ENCODE results near the gene CDX1.

Gene CDX1

DNA sequence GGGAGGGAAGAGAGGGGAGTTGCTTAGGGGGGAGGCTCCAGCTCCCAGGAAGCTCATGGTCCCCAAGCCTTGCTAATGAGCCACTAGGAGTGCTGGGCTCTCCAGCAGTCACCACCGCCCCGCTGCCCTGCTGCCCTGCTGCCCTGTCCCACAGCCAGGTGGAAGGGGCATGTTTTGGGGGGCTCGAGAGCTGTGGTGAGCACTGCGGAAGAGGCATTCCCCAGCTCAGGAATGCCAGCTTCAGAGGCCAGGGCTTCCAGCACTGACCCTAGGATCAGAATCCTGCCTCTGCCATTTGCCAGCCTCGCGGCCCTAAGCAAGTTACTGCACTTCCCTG lies 40.2 kb downstream of the CDX1 start:
- DNase-seq (ENCODE audit: low read depth in 2 of 2): no peak

DNA sequence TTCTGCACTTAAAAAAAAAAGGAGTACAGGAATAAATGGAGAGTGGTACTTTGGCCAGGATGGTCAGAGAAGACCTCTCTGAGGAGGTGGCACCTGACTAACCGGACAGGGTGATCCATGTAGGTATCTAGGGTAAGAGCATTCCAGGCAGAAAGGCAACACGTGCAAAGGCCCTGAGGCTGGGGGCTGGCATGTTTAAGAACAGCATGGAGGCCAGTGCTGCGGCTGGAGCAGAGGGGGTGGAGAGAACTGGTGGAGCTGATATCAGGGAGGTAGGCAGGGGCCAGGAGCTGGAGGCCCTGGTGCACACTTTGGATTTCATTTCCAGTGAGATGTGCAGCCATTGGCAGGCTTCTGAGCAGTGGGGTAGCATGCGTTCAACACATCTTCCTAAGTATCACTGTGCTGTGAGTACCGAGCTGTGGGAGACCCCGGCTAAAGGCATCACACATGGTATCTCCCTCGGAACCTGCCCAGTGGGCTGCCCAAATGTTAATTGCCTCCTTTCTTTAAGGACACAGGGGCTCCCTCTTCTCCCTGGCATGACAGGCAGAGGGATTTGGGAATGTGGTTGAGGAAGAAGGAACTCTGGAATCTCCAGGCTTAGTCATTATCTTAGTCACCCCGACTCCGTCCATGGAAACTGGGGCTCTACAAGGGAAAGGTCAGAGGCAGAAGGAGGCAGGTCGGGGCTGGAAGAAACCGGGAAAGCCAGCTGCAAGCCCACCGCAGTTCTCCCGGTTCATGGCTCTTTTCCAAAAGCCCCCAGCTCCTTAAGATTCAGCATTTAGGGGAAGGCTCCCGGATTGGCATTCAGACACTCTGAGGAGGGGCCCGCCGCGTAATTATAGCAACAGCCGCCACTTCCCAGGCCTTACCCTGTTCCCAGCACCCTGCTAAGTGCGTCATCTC lies 41.9 kb downstream of the CDX1 start:
- DNase-seq (ENCODE audit: low read depth in 2 of 2): no peak

GRCh38 chr5:150209099-150209635 lies 42.6 kb downstream of the CDX1 start:
- DNase-seq (ENCODE audit: low read depth in 2 of 2): no peak

- DNase-seq (ENCODE audit: low read depth in 2 of 2): no peak
These were observed 44.1 kb downstream of the CDX1 start for GRCh38 chr5:150210644-150211043.

GRCh38 chr5:150211156-150212030 lies 44.8 kb downstream of the CDX1 start:
- no peak for DNase-seq (ENCODE audit: low read depth in 2 of 2)

DNA sequence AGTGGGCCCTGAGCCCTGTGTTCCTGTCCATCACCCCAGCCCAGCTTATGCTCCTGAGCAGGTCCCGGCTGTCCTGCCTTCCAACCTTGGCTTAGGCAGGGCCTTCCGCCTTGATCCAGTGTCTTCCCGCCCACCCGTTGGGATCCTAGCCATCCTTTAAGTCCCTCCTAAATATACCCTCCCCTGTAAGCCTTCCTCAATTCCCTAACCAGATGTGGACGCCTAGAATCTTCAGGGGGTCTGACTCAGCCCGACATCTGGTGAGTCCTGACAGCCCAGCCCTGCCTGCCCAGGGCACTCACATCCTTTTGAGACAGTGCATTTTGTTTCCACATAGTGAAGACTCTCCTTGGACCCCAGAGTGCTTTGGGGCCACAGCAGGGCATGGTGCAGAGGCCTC lies 47.0 kb downstream of the CDX1 start:
- no peak for DNase-seq (ENCODE audit: low read depth in 2 of 2)

DNA sequence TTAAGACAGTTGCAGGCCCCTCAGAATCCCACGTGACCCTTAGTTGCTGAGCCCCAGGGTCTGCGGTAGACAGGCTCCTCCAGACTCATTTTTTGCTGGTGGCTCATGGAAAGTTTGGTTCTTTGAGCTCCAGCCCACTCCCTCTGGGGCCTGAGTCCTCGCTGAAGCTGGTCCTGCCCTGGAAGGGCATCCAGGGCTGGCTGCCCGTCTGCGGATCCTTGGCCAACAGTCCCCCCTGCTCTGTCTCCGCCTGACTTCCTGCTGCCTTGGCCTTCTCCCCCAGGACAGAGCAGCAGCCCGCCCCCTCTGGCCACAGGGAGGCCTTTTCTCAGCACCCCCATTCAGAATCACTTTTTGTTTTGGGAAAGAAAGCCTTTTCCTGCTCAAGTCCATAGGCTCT lies 47.7 kb downstream of the CDX1 start:
- DNase-seq (ENCODE audit: low read depth in 2 of 2): no peak

DNA sequence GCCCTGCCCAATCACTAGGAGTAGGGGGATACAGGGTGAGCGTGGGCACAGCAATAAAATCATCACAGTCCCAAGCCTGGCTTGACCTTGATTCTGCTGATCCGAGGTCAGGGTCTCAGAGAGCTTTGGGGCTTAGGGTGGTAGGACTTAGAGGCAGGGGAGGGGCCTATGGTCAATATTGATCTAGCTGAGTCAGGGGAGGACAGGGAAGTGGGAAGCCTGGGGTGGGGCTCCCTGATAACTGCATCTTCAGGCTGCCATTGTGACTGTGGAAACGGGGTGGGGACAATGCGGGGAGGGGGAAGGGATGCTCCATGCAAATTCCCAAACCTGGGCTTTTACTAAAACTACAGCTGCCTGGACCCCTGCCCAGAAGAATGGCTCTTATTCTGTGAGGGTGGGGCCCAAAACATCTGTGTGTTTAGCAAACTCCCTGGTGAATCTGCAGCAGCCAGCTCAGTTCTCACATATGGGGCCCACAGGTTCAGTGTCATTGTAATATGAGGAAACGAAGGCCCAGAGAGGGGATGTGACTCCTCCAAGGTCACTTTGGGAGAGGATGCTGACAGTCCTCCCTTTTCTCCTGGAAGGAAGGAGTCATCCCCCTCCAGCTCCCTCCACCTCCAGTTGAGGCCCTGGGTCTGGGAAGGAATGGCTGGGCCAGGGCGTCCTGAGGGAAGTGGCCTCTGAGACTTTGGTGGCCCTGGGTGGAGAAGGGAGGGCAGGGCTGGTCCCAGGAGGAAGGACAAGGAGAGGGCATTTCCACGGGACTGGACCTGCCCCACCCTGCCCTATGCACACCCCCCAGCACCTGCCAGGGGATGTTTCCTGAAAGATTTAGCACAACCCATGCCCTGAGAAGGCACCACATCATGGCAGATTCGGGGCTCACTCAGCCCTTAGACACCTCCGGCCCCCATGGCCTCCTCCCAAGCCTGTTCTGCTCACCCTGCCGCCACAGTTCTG lies 49.7 kb downstream of the CDX1 start:
- DNase-seq (ENCODE audit: low read depth in 2 of 2): no peak

GRCh38 chr5:150217038-150217437 lies 50.5 kb downstream of the CDX1 start:
- no peak for DNase-seq (ENCODE audit: low read depth in 2 of 2)

DNA sequence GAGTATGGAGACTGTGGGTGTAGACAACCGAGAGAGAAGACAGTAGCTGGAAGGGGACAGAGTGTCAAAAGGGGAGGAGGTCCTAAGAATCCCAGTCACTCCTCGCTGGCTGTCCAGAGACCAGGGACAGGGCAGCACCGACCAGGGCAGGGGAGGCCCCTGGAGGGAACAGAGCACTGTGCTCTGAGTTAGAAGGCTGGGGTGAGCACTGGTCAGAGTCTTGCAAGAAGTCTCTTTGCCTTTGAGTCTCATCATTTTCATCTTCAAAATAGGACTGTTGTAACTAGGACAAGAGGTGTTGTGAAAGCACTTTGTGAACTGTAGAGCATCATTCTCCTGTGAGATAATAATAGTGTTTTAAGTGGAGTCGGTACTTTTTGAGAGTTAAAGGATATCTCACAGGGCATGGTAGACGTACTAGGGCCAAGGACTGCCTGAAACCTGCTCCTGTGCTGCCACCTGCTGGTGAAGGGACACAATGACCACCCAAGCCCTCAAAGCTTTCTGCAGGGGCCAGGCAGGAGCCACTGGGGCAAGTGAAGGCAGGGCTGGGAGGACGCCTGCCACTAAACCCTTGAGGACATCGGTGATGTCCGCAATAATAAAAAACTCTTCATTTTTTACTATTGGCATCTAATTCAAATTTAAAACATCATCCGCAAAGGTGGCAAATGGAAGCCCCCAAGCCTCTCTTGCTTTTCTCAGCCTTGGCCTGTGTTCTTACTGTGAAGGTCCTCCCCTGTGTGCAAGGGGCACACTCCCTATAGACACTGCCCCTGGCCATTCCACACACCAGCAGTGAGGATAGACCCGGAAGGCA lies 51.5 kb downstream of the CDX1 start:
- DNase-seq (ENCODE audit: low read depth in 2 of 2): peak; percentile 47 to 77

- DNase-seq (ENCODE audit: low read depth in 2 of 2): no peak
These were observed 52.1 kb downstream of the CDX1 start for GRCh38 chr5:150218693-150219035.

DNA sequence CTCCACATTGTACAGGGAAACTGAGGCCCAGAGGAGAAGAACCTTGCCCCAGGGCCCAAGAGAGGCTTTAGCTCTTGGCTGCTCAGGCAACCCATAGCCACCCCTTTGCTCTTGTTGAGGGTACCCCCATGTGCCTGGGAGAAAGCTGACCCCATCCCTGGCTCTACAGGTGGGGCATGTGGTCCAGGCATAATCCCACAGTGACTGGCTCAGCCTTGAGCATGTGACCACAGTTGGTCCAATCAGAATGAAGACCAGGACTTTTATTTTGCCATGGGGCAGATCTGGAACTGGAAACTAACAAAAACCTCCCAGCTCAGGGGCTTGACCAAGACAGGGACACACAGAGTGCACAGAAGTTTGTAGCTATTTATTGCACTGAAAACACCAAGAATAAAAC lies 52.6 kb downstream of the CDX1 start:
- DNase-seq (ENCODE audit: low read depth in 2 of 2): no peak

DNA sequence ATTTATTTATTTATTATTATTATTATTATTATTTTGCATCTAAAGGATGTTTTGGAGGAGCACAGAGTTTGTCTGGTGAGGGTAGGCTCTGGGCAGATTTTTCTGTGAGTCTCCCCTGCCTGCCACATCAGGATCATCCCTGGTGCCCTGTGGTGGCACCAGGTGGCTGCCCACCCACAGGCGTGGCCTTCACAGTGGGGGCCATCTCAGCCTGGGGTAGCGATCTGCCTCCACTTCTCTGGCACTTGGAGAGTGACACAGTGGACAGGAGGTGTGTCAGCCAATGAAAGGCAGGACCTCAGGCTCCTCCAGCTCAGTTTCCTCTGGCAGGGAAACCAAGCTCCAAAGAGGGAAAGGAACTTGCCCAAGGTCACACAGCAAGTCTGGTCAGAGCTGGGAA lies 53.3 kb downstream of the CDX1 start:
- DNase-seq (ENCODE audit: low read depth in 2 of 2): no peak

DNA sequence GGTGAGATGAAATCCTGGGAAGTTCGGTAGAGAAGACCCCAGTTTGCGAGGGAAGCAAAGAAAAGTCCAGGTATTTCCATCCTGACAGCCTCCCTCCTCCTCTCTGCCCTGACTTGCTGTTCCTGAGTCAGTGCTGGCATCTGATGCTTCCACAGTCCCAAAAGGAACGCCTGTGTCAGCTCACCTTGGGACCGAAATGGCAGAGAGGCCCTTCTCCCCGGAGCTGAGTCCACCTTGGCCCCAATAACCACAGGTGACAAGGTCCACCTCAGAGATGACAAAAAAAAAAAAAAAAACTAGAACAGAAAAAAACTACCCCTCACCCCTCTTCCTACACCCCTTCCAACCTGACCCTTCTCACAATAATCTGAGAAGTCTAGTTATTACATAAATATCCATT lies 54.9 kb downstream of the CDX1 start:
- DNase-seq (ENCODE audit: low read depth in 2 of 2): no peak

GRCh38 chr5:150222906-150223305 lies 56.3 kb downstream of the CDX1 start:
- DNase-seq (ENCODE audit: low read depth in 2 of 2): no peak

GRCh38 chr5:150223474-150223873 lies 56.9 kb downstream of the CDX1 start:
- no peak for DNase-seq (ENCODE audit: low read depth in 2 of 2)

DNA sequence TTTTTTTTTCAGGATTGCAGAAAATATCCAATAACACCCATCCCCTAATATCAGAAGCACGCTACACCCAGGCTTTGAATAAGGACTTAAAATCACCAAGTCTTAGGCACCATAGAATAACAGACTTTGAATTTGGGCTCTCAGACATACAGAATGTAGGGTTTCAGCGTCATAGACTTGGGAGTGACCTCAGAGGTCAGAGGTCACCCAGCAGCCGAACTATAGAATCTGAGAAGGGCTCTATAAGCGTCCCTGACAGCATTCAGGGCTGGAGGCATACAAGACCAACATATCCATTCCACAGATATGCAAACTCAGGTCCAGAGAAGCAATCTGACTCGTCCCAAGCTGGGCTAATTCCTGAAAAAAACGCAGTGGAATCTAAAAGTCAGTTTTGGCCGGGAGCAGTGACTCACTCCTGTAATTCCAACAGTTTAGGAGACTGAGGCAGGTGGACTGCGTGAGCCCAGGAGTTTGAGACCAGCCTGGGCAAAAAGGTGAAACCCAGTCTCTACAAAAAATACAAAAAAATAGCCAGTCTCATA lies 58.0 kb downstream of the CDX1 start:
- DNase-seq (ENCODE audit: low read depth in 2 of 2): no peak

GRCh38 chr5:150227036-150227435 lies 60.5 kb downstream of the CDX1 start:
- no peak for DNase-seq (ENCODE audit: low read depth in 2 of 2)

DNA sequence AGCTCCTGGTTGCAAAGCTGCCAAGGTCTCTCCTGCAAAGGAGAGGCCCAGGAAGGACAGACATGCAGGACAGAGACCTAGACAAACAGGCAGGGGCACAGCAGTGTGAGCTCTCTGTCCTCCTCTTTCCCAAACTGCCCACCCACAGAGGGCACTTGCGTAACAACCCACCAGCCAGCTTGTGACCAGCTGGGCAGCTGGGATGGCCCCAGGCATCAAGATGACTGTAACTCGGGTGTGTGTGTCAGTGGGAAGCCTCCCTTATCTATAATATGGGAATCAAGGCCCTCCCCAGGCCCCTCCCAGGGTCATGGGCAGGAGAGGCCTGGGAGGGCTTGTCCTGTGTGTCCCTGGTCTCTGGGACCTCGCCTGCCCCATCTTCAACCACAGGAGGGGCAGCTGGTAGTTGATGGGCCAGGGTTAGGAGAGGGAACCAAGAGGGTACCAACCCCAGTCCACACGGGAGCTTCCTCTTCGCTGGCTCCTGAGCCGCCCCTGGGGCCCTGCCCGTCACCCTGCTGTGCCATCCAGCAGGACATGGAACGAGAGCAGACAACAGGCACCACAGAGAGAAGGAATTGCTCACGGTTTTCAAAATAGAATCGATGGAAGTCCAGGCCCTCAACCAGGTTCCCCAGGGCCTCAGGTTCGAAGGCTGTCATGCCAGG lies 61.2 kb downstream of the CDX1 start:
- DNase-seq (ENCODE audit: low read depth in 2 of 2): no peak

DNA sequence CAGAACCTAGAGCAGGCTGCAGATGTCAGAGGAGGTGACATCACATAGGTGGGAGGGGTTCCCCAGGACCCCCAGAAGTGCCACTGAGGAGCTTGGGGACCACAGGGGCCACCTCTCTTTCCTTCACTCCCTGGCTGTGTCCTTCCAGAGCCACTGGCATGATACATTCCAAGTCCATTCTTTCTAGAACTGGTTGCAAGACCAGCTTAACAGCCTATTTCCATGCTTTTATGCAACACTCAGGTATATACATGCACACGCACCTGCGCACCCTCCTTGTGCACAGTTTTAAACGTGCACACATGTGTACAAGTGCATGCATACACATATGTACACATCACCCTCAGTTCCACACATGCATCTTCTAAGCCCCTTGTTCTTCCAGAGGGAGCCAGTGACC lies 63.0 kb downstream of the CDX1 start:
- no peak for DNase-seq (ENCODE audit: low read depth in 2 of 2)

All from stimulated activated CD4-positive, alpha-beta T cell treated with anti-CD3 and anti-CD28 coated beads, Interleukin-12 subunit alpha, Interleukin-12 subunit beta, amount 100 ng/mL, for 24 hours (primary cell).